ENCODE data around the gene TTC38.

GRCh38 chr22:46251816-46252380, 15.9 kb upstream of the TTC38 start:
- no peak for TF ChIP-seq EZH2phosphoT487 (IDR thresholded peaks at IDR 0.05; ENCODE audit: borderline replicate concordance, low read length)
- no peak for TF ChIP-seq CTCF (conservative IDR thresholded peaks at IDR 0.05; ENCODE audit: low read depth, low read length)
- no peak for TF ChIP-seq EZH2 (IDR thresholded peaks at IDR 0.05; ENCODE audit: low read length, unreplicated experiment)

Data from PC-3 (cell line).